Stimulated activated CD4-positive, alpha-beta T cell treated with anti-CD3 and anti-CD28 coated beads, Interleukin-1b, Interleukin-23, amount 100 ng/mL, for 48 hours (primary cell): ENCODE results near the gene STARD13.

Experiments used
- DNase-seq: peaks from one replicate; pipeline ENCODE4 v3.0.0-alpha.2; 2020

The STARD13 gene

GRCh38 chr13:33109801-33110200 lies 175.8 kb downstream of the STARD13 start:
- no peak for DNase-seq

DNA sequence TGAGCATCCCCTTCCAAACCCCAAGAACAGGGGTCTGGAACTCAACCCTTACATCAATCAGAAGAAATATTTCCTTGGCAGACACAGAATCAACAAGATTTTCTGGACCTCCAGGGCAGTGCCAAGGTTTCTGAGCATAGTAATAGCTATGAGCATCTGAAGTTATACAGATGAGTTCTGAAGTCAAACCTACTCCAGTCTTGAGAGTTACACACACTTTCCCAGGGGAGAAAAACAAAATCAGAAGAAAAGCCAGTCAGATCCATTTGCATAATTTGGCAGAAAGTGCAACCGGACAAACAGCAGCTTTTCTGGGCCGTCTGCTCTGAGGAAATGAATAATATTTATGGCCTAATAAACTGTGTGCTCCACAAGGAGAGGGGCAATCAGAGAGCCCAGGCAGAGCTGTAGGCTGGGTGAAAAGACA lies 176.3 kb downstream of the STARD13 start:
- no peak for DNase-seq

DNA sequence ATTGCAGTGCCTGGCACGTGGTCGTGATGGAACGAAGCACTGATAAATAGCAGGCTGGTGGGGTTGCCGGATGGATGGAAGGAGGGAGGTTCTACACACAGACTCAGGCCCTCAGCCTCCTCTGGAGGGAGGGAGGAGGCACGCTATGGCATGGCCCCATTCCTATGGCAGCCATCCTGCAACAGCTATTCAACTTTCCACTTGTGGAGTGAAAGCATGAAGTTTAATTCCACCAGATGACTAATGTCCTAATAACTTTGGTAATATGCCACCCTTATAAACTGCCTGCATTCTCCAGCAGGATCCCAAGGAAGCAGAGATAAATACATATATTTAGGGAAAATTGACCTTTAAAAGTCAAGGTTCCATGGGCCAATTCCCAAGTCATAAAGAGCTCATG lies 176.9 kb downstream of the STARD13 start:
- DNase-seq: no peak

DNA sequence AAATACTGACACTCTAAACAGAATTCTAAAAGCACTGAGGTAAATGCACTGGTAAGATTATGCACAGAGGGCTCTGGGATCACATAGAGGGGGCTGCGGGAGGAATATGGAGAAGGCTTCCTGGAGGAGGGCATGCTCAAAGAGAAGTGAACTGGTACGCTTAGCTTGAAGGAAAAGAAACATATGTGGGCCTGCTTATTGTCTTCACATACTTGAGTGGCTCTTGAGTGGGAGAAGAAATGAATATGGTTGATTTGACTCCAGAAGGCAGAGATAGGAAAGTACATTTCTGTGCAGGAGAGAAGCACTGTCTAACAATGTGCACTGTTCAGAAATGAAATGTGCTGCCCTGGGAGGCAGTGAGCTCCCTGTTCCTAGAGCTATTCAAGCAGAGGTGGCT lies 178.2 kb downstream of the STARD13 start:
- DNase-seq: no peak

GRCh38 chr13:33106656-33107360 lies 178.7 kb downstream of the STARD13 start:
- DNase-seq: no peak

- no peak for DNase-seq
Measured at GRCh38 chr13:33105387-33106005, 180.1 kb downstream of the STARD13 start.

DNA sequence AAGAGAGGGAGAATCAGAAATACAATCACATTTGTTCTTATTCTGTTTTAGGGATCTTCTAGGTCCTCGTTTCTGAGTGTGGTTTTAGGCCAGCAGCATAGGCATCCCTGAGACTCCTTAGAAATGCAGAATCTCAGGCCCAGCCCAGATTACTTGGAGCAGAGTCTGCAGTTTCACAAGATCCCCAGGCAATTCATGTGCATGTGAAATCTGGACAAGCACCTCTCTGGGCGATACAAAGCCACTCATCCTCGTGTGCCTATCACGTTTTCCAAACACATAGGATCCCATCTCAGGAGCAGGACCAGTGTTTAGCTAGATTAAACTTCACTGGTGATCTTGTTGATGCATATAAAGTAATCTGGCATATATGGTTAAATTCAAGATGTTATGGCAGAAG lies 182.1 kb downstream of the STARD13 start:
- DNase-seq: no peak

DNA sequence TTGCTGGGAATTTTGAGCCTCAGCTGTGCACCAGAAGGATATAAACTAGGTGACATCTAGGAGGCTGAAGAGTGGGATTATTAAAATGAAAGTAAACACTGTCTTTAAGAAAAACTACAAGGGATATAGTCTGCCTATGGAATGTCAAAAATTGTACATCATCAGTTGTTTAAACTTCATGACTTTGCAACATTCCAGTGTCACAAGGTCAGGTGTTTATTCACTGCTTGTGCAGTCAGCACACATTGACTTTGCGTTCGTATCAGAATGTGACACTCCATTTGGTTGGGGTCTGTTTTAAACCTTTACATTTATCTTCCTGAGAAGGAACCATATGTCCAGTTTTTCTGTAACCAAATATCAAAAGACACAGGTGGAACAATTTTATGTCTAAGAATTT lies 183.7 kb downstream of the STARD13 start:
- DNase-seq: no peak

- DNase-seq: no peak
Measured at GRCh38 chr13:33100886-33101285, 184.7 kb downstream of the STARD13 start.

- no peak for DNase-seq
Measured at GRCh38 chr13:33099860-33100259, 185.7 kb downstream of the STARD13 start.

DNA sequence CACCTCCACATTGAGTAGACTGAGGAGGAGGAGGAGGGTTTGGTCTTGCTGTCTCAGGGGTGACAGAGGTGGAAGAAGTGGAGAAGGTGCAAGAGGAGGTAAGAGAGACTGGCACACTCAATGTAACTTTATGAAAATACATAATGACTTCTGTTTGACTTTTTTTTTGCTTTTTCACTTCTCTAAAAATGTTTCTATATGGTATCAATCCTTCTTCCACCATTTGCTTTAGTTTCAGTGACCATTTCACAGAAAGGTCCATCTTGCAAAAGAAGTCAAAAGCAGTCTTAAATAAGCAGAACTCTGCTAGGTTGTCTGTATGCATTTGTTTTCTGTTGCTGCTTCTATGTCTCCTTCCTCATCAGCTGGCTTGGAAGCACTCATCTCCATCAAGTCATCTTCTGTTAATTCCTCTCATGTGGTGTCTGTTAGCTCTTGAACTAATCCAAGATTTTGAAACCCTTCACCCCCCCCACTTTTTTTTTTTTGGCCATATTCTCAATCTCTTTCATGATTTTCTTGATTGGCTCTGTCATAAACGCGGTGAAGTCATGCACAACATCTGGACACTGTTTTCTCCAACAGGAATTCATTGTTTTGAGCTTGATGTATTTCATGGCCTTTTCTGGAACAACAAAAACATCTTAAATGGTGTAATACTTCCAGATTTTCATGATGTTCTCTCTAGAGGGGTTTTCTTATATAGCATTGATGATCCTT lies 188.5 kb downstream of the STARD13 start:
- DNase-seq: no peak

- DNase-seq: no peak
Measured at GRCh38 chr13:33092073-33092987, 193.2 kb downstream of the STARD13 start.

GRCh38 chr13:33091415-33091774 lies 194.2 kb downstream of the STARD13 start:
- no peak for DNase-seq

DNA sequence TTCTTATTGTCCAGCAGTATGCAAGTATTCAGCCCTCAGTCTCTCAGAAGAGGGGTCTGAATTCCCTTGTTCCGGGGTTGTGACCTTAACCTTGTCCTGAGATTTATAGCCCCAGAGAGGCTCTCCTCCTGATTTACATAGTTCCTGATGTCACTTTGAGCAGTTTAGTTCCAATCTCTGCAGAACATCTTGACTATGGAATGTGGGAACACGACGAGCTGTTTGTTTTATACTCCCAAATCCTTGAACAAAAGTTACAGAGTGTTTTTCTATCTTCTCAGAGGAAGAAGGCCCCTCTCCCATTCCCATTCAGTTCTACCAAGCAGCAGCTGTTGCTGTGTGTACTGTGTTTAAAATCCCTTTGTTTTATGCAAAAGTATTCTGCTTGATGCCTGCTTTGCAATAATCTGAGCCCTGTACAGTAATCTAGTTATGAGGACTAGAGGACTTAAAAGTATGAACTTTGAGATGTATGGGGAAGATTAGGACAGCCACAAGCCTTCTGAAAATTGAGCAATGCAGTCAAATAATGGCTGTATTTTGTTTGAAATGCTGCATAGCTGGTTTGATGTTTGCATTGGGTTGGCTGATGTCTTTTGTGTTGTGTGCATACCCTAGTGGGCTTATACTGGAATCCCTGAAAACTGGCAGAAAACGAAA lies 194.7 kb downstream of the STARD13 start:
- DNase-seq: no peak

DNA sequence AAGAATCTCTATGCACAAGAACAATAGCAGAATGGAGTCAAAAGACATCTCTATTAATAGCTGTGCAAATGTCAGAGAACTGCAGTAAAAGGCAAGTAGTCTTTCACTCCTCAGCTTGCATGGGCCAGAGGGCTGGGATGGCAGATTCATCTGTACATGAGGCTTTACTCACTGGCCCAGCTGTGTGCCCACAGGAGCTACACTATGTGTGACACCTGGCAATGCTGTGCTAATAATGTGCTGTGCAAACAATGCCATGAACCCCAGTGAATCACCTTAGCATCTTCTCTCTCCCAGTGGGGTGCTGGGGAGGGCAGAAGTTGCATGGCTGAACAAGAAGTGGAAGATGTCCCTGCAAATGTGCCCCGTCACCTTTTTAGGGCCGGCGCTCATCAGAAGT lies 196.2 kb downstream of the STARD13 start:
- DNase-seq: no peak

GRCh38 chr13:33087790-33088189 lies 197.8 kb downstream of the STARD13 start:
- DNase-seq: no peak

GRCh38 chr13:33087091-33087490 lies 198.5 kb downstream of the STARD13 start:
- no peak for DNase-seq

GRCh38 chr13:33083054-33083453 lies 202.5 kb downstream of the STARD13 start:
- DNase-seq: no peak

- no peak for DNase-seq
Measured at GRCh38 chr13:33081666-33082065, 203.9 kb downstream of the STARD13 start.

- DNase-seq: no peak
Measured at GRCh38 chr13:33080972-33081590, 204.5 kb downstream of the STARD13 start.

DNA sequence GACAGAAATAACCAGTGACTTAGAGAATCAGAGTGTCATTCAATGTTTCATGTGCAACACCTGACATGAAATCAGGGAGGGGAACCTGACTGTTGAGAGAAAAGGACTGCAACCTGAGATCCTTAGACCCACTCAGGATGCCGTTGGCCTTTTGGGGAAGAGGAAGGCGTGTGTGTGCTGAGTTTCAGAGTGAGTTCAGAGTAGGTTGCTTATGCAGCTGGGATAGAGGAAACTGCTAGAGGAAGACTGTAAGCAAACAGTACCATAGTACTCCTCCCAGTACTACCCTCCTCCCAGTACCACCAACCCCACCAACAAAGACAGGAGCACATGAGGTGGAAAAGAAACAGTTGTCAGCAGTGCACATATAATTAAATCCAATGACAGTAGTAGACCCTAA lies 205.6 kb downstream of the STARD13 start:
- no peak for DNase-seq

DNA sequence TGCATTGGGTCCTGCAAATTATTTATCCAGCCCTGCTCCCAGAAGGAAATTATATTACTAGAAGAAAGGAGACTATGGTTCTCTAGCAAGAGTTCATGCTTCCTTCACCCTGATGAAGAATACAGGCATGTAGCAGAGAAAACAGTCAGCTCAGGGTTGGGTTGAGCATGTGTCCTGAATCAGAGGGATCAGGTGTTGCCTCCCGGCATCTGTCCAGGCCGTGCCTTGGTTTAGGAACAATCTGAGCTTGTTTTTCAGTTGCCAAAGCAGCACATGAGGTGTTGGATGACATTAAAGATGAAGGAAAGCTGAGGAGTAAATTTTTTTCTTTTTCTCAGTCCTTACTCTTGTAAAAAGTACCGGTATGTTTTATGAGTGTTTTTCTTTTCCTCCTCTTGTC lies 207.3 kb downstream of the STARD13 start:
- no peak for DNase-seq
